Thyroid gland (tissue), 4 donors: ENCODE data around the gene TCOF1.

Source experiments
- CTCF ChIP-seq, 6 experiments: fragments of 200-600 bp in 3 of 6; fragments of 450-650 bp in 3 of 6; sonication (generic) in 3 of 6; IDR thresholded peaks; one replicate each; pipeline ENCODE4 v1.5.1; 2016 to 2019; ENCODE audit warnings: antibody characterized with exemption in 6 of 6, mild to moderate bottlenecking in 2 of 6, inconsistent platforms in 1 of 6, moderate library complexity in 1 of 6
- POLR2A ChIP-seq, 2 donors: fragments of 450-650 bp; IDR thresholded peaks; one replicate each; pipeline ENCODE4 v1.6.1; 2017; ENCODE audit warnings: antibody characterized with exemption in 2 of 2, mild to moderate bottlenecking in 2 of 2, moderate library complexity in 1 of 2

- TF ChIP-seq CTCF (IDR thresholded peaks at IDR 0.05) (no peak), POLR2A (IDR thresholded peaks at IDR 0.05) (no peak)
These were observed 28.5 kb upstream of the TCOF1 start for GRCh38 chr5:150329038-150329437.
